ENCODE data around the gene DNM2.

GRCh38 chr19:10751109-10751953 is 33.5 kb downstream of the DNM2 start:
- TF ChIP-seq, protein P1, sequence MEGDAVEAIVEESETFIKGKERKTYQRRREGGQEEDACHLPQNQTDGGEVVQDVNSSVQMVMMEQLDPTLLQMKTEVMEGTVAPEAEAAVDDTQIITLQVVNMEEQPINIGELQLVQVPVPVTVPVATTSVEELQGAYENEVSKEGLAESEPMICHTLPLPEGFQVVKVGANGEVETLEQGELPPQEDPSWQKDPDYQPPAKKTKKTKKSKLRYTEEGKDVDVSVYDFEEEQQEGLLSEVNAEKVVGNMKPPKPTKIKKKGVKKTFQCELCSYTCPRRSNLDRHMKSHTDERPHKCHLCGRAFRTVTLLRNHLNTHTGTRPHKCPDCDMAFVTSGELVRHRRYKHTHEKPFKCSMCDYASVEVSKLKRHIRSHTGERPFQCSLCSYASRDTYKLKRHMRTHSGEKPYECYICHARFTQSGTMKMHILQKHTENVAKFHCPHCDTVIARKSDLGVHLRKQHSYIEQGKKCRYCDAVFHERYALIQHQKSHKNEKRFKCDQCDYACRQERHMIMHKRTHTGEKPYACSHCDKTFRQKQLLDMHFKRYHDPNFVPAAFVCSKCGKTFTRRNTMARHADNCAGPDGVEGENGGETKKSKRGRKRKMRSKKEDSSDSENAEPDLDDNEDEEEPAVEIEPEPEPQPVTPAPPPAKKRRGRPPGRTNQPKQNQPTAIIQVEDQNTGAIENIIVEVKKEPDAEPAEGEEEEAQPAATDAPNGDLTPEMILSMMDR (IDR thresholded peaks at IDR 0.05; ENCODE audit: low read length) = no peak
- TF ChIP-seq EZH2 (optimal IDR thresholded peaks at IDR 0.05; ENCODE audit: low read depth, low read length) = no peak
- TF ChIP-seq EZH2phosphoT487 (IDR thresholded peaks at IDR 0.05; ENCODE audit: low read length) = no peak
